Right lobe of liver (tissue), 6 donors: ENCODE results near the gene SPACA7. TPM values are rescaled to one million over a fixed set of nuclear protein-coding genes. Genes with fewer than 3 reads are reported as not detected.
A peak's percentile ranks its signal among the peaks of the same experiment; 100 is the strongest.

Experiments used
- ATAC-seq, 4 donors: fragments of 200-7000 bp; cut with Tn5 transposase; one replicate each; pipeline ENCODE4 v1.9.1; 2020; ENCODE audit warnings: mild to moderate bottlenecking in 4 of 4, moderate library complexity in 4 of 4
- DNase-seq, 3 donors: peaks; one replicate each; pipeline ENCODE4 v3.0.0-alpha.2; 2020
- H3K27ac ChIP-seq, 3 donors: fragments of 200-600 bp; one replicate each; pipeline ENCODE4 v1.8.0; 2022
- H3K27me3 ChIP-seq, 2 donors: fragments of 200-600 bp; one replicate each; pipeline ENCODE4 v1.8.0; 2022
- H3K36me3 ChIP-seq, 4 donors: fragments of 200-600 bp; sonication (generic) in 1 of 4; one replicate each; pipeline versions ENCODE4 v1.5.1 to v1.8.0; 2017 to 2022; ENCODE audit warnings: control low read depth in 1 of 4
- H3K4me1 ChIP-seq, 4 donors: fragments of 200-600 bp; sonication (generic) in 1 of 4; one replicate each; pipeline versions ENCODE4 v1.5.1 to v1.8.0; 2017 to 2022; ENCODE audit warnings: control low read depth in 1 of 4
- H3K4me3 ChIP-seq, 3 donors: fragments of 200-600 bp; one replicate each; pipeline ENCODE4 v1.8.0; 2022
- H3K9me3 ChIP-seq, 4 donors: fragments of 200-600 bp; sonication (generic) in 1 of 4; one replicate each; pipeline versions ENCODE4 v1.5.1 to v1.8.0; 2017 to 2022; ENCODE audit warnings: control low read depth in 1 of 4
- POLR2A ChIP-seq: fragments of 450-650 bp; IDR thresholded peaks from one replicate; pipeline ENCODE4 v1.6.1; 2017; ENCODE audit warnings: antibody characterized with exemption, mild to moderate bottlenecking
- WGBS: methylation state at CpG from one replicate; pipeline ENCODE4 v1.1.6; 2018; ENCODE audit warnings: low coverage, low lambda C conversion rate; ENCODE audit not compliant: insufficient coverage; ENCODE audit errors: missing lambda C conversion rate; 5-methylcytosine and 5-hydroxymethylcytosine counted together
- intact Hi-C, 2 donors: fragments of 100-400 bp; cut with DNase I; formaldehyde crosslinking; loops; one replicate each; pipeline versions ENCODE4 v1.11.2 to v1.14.1; 2022
- total RNA-seq, 6 experiments: library from RNA; depleted of rRNA in 2 of 6; stranded (reverse); fragments of >200 nt in 2 of 6; fragmentation: NEBNext Ultra II Directional in 3 of 6; extraction: Animal tissue kit (Norgen Biotek cat#: 25700) in 3 of 6; gene quantifications; one replicate each; pipeline versions ENCODE4 v1.1.0 to v1.2.4, GENCODE V29; 2016 to 2023
- TF ChIP-seq, protein P1 (sequence below), 4 donors: fragments of 200-600 bp in 3 of 4; fragments of 450-650 bp in 1 of 4; IDR thresholded peaks; one replicate each; pipeline versions ENCODE4 v1.5.1 to v1.8.0; 2016 to 2022; ENCODE audit warnings: antibody characterized with exemption in 4 of 4, mild to moderate bottlenecking in 2 of 4
- donor health status: DM: no; HTN: yes; CAD: no.
- donor health status: DM: no; HTN: no; CAD: no.
- donor health status: DM: no; HTN: no; CAD: no.
- donor health status: DM: no; HTN: yes; CAD: no.
- donor health status: DM: no; HTN: yes; CAD: no.

Gene SPACA7
- total RNA-seq, 6 experiments from 2014 or later = not detected

DNA sequence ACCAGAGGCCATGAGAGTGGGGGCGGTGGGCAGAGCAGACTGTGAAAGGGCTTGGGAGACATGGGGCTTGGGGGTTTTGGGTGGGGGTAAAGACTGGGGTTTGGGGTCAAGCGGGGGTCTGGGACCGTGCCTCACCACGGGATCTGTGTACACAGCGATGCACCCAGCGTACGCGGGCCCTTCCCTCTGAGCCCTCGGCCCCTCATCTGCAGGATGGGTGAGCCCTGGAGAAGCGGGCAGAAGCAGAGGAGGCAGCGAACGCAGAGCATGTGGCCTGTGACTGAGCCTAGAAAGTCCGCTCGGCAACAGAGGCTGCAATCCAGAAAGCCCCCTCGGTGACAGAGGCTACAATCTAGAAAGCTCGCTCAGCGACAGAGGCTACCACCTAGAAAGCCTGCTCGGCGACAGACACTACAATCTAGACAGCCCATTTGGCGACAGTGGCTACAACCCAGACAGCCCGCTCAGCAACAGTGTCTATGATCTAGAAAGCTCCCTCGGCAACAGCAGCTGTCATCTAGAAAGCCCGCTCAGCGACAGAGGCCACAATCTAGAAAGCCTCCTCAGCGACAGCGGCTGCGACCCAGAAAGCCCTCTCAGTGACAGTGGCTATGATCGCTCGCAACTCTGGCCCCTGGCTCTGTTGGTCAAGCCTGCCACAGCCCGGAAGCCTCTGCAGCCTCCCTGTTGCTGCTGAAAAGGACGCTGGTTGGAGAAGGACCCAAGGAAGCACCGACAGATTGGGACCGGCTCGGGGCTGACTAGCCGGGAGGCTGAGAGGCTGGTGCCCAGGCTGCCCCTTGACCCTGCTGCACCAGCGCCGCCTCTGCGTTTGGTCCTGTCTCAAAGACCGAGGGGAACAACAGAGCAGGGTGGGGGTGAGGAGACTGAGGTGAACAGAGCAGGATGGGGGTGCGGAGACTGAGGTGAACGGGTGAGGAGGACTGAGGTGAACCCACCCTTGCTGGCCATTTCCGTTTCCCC is 68.6 kb downstream of the SPACA7 start:
- no peak for TF ChIP-seq POLR2A
- TF ChIP-seq, protein P1, sequence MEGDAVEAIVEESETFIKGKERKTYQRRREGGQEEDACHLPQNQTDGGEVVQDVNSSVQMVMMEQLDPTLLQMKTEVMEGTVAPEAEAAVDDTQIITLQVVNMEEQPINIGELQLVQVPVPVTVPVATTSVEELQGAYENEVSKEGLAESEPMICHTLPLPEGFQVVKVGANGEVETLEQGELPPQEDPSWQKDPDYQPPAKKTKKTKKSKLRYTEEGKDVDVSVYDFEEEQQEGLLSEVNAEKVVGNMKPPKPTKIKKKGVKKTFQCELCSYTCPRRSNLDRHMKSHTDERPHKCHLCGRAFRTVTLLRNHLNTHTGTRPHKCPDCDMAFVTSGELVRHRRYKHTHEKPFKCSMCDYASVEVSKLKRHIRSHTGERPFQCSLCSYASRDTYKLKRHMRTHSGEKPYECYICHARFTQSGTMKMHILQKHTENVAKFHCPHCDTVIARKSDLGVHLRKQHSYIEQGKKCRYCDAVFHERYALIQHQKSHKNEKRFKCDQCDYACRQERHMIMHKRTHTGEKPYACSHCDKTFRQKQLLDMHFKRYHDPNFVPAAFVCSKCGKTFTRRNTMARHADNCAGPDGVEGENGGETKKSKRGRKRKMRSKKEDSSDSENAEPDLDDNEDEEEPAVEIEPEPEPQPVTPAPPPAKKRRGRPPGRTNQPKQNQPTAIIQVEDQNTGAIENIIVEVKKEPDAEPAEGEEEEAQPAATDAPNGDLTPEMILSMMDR (IDR thresholded peaks at IDR 0.05) = no peak
- Histone ChIP-seq H3K4me1 (no peaks in the 10 kb centered on the region), H3K4me3 (no peak overlapping the region), H3K27ac (no peak overlapping the region), H3K36me3 (no peaks in the 10 kb centered on the region), H3K9me3 (no peaks in the 10 kb centered on the region), H3K27me3 (no peaks in the 10 kb centered on the region)
- 77% methylated on average over 14 of the region's 42 CpGs for WGBS
- no peak for ATAC-seq
- intact Hi-C loops = loop anchor here (5.0 to 10.0 kb wide), 2 partner anchors 972 to 980 kb away; no protein-coding TSS in a partner anchor
- peak in 1 of 3 donors; percentile 34 for DNase-seq

DNA sequence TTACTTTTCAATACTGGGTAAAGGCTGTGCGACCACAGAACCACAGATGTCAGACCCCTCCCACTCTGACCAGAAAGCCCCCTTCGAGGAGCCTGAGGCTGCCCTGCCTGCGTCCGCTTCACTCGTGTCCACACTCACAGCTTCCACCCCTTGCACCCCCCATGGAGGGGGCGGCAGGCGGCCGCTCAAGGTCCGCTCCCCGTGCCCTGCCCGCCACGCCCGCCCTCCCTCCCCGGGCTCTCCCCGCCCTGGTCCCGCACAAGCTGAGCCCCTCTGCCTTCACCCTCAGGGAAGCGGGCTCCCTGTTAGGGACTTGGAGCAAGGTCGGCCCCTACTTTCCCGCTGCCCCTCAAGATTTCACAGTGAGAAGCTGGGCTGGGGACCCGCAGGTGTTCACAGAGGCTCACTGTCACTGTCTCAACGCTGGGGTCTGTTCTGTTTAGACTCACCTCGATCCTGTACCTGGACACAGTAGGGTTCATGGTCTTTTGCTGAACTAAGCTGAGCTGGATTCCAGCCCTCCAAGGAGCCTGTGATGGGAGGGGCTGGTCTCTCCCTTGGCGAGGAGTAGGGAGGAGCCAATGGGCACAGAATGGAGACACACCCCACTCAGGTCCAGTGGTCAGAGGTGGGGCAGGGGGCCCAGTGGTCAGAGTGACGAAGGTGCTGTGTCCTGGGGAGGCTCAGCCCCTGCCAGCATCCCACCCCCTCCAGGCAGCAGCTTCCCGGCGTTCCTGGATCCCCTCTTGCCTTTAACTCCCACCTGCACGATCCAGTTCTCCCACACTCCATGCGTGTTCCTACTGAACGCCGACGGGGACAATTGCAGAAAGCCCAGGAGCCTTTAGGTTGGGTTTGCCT is 69.5 kb downstream of the SPACA7 start:
- TF ChIP-seq POLR2A = no peak
- TF ChIP-seq, protein P1 (IDR thresholded peaks at IDR 0.05) = no peak
- DNase-seq = peak in 1 of 3 donors; percentile 48
- no peaks in the 10 kb centered on the region for H3K27me3 ChIP-seq
- H3K27ac ChIP-seq = no peak overlapping the region
- ATAC-seq = no peak
- intact Hi-C loops = loop anchor here in 1 of 2 donors (10.0 kb wide), 1 partner anchor 981 kb away; no protein-coding TSS in a partner anchor
- no peaks in the 10 kb centered on the region for H3K4me1 ChIP-seq
- no peaks in the 10 kb centered on the region for H3K36me3 ChIP-seq
- H3K4me3 ChIP-seq = no peak overlapping the region
- 75% methylated on average over 5 of the region's 31 CpGs for WGBS
- H3K9me3 ChIP-seq = no peaks in the 10 kb centered on the region

DNA sequence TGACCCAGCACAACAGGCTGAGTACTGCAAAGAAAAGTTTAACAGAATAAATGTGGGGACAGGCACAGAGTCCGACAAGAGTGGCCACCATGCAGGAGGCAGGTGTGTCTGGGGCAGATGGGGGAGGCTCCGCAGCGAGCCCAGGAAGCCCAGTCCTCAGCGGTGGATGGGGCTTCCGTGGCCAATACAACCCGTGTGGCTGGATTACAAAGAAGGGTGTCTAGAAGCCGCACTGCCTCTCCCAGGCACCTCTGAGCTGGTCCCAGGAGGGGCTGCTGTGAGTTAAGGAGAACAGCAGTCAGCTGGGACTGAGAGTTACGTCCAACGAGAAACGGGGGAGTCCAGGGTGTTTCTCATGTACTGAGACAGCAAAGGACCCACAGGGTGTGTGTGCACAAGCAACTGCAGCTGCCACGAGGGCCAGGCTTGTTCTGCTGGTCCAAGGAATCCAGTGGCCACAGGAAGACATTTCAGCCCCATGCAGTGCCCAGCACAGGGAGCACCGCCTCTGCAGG is 70.2 kb downstream of the SPACA7 start:
- no peaks in the 10 kb centered on the region for H3K9me3 ChIP-seq
- no peaks in the 10 kb centered on the region for H3K4me1 ChIP-seq
- no peaks in the 10 kb centered on the region for H3K36me3 ChIP-seq
- ATAC-seq (no peak), DNase-seq (peak in 1 of 3 donors; percentile 31)
- no peak overlapping the region for H3K27ac ChIP-seq
- TF ChIP-seq, protein P1 (IDR thresholded peaks at IDR 0.05) = no peak
- TF ChIP-seq POLR2A = no peak
- intact Hi-C loops = loop anchor here in 1 of 2 donors (10.0 kb wide), 1 partner anchor 982 kb away; no protein-coding TSS in a partner anchor
- no peak overlapping the region for H3K4me3 ChIP-seq
- H3K27me3 ChIP-seq = no peaks in the 10 kb centered on the region
- WGBS = 81% methylated on average over 7 of the region's 12 CpGs

DNA sequence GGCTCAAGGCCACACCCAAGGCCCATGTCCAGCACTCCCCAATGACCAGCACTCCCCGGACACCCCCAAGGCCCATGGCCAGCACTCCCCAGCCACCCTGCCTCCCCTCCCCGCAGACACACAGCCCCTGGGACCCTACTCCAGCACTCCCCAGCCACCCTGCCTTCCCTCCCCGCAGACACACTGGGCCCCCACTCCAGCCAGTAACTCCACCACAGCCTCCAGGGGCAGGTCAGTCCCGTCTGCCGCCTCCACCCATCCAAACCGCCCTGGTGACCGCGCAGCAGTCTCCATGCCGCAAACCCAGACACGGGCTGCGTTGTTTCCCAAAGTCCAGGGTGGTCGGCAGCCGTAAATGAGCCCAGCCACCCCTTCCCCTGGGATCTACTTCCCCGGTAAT is 70.7 kb downstream of the SPACA7 start:
- no peaks in the 10 kb centered on the region for H3K4me1 ChIP-seq
- H3K36me3 ChIP-seq = no peaks in the 10 kb centered on the region
- intact Hi-C loops = loop anchor here in 1 of 2 donors (10.0 kb wide), 1 partner anchor 982 kb away; no protein-coding TSS in a partner anchor
- H3K9me3 ChIP-seq = no peaks in the 10 kb centered on the region
- DNase-seq = peak in 1 of 3 donors; percentile 52
- WGBS = 100% methylated on average over 4 of the region's 14 CpGs
- no peaks in the 10 kb centered on the region for H3K27me3 ChIP-seq
- no peak overlapping the region for H3K4me3 ChIP-seq
- TF ChIP-seq, protein P1 (IDR thresholded peaks at IDR 0.05) = no peak
- TF ChIP-seq POLR2A = no peak
- ATAC-seq = no peak
- no peak overlapping the region for H3K27ac ChIP-seq
